ENCODE measurements around the gene DIP2A. TPM values are rescaled to one million over a fixed set of nuclear protein-coding genes. Genes with fewer than 3 reads are reported as not detected.

DIP2A gene
- total and polyA plus RNA-seq, 2 of the 8 experiments (the other 6 are each of a cell fraction or from before 2014, with no cell fraction given) = 16.0 to 27.1 TPM

DNA sequence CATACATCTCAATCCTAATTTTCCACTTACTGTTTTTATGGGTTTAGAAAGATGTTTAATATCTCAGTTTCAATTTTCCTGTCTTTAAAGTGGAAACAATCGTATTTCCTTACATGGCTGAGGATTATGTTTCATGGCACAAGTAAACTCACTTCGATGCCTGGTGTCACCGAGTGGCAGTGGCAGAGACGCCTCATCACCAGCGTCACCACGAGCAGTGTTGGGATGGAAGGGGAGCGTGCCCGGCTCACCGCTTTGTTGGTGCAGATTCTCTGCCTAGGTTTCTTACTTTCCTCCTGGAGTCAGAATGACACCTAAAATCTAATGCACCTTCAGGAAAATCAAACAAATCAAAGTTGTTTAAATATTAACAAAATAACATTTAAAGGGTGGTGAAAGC lies 48.2 kb upstream of the DIP2A start (continued):
- TF ChIP-seq SRF (IDR thresholded peaks at IDR 0.05; ENCODE audit: low read depth, low read length) = no peak
- no peak for TF ChIP-seq CBX5 (IDR thresholded peaks at IDR 0.05; ENCODE audit: low read depth, low read length)
- no peak for TF ChIP-seq NANOG (IDR thresholded peaks at IDR 0.05; ENCODE audit: insufficient read depth, low read depth, low read length, poor library complexity, severe bottlenecking)
